Peyer's patch (tissue), 4 donors: ENCODE results near the gene SPON1. TPM values are rescaled to one million over a fixed set of nuclear protein-coding genes. Genes with fewer than 3 reads are reported as not detected.
A peak's percentile ranks its signal among the peaks of the same experiment; 100 is the strongest.

Experiments
- DNase-seq, 3 donors: peaks; one replicate each; pipeline ENCODE4 v3.0.0-alpha.2; 2017 to 2019
- H3K27ac ChIP-seq, 4 donors: fragments of 200-600 bp; sonication (generic); one replicate each; pipeline ENCODE4 v1.5.1; 2016 to 2019
- H3K27me3 ChIP-seq, 2 donors: fragments of 200-600 bp; sonication (generic); one replicate each; pipeline ENCODE4 v1.5.1; 2019
- H3K36me3 ChIP-seq, 3 donors: fragments of 200-600 bp; sonication (generic); one replicate each; pipeline ENCODE4 v1.5.1; 2016 to 2019
- H3K4me1 ChIP-seq, 4 donors: fragments of 200-600 bp; sonication (generic); one replicate each; pipeline ENCODE4 v1.5.1; 2016 to 2019
- H3K4me3 ChIP-seq, 4 donors: fragments of 200-600 bp; sonication (generic); 1 replicate in 3 of 4; 2 replicates in 1 of 4; pipeline ENCODE4 v1.5.1; 2016 to 2019; ENCODE audit warnings: mild to moderate bottlenecking in 1 of 4
- H3K9me3 ChIP-seq, 4 donors: fragments of 200-600 bp; sonication (generic); one replicate each; pipeline ENCODE4 v1.5.1; 2016 to 2019; ENCODE audit warnings: mild to moderate bottlenecking in 1 of 4
- CTCF ChIP-seq, 6 experiments: fragments of 450-650 bp in 4 of 6; fragments of 200-600 bp in 2 of 6; sonication (generic) in 1 of 6; IDR thresholded peaks; one replicate each; pipeline ENCODE4 v1.5.1; 2017 to 2019; ENCODE audit warnings: antibody characterized with exemption in 6 of 6, mild to moderate bottlenecking in 3 of 6, moderate library complexity in 1 of 6
- POLR2A ChIP-seq, 2 donors: fragments of 450-650 bp; IDR thresholded peaks; one replicate each; pipeline ENCODE4 v1.5.1; 2017; ENCODE audit warnings: antibody characterized with exemption in 2 of 2, mild to moderate bottlenecking in 2 of 2, moderate library complexity in 2 of 2
- total RNA-seq, 4 donors: library from RNA; depleted of rRNA; stranded (reverse); fragments of >200 nt; gene quantifications; one replicate each; pipeline ENCODE4 v1.1.0, GENCODE V29; 2016

Gene SPON1
- total RNA-seq, 4 donors from 2014 or later: 26.4 to 53.8 (median 48.3) TPM

GRCh38 chr11:14059491-14059890 lies 97.0 kb downstream of the SPON1 start:
- TF ChIP-seq CTCF (IDR thresholded peaks at IDR 0.05): no peak
- H3K9me3 ChIP-seq: no peaks in the 10 kb centered on the region
- no peaks in the 10 kb centered on the region for H3K27me3 ChIP-seq
- H3K27ac ChIP-seq: no peak overlapping the region
- H3K36me3 ChIP-seq: no peaks in the 10 kb centered on the region
- H3K4me1 ChIP-seq: peaks cover 0 to 2% (median 0%) of the 10 kb centered on the region in 4 donors
- H3K4me3 ChIP-seq: no peak overlapping the region
- DNase-seq: no peak

GRCh38 chr11:14061721-14062120 lies 99.2 kb downstream of the SPON1 start:
- H3K4me1 ChIP-seq: peaks cover 0 to 4% (median 0%) of the 10 kb centered on the region in 4 donors
- H3K4me3 ChIP-seq: no peak overlapping the region
- no peak overlapping the region for H3K27ac ChIP-seq
- no peak for DNase-seq
- H3K9me3 ChIP-seq: no peaks in the 10 kb centered on the region
- no peaks in the 10 kb centered on the region for H3K36me3 ChIP-seq
- TF ChIP-seq CTCF (IDR thresholded peaks at IDR 0.05): no peak
- TF ChIP-seq POLR2A (IDR thresholded peaks at IDR 0.05): no peak
- H3K27me3 ChIP-seq: no peaks in the 10 kb centered on the region

GRCh38 chr11:14065141-14065540 lies 102.6 kb downstream of the SPON1 start:
- H3K4me3 ChIP-seq: peak overlapping the region in 2 of 4 donors; percentile 18 to 37
- H3K27ac ChIP-seq: peak overlapping the region in 1 of 4 donors; percentile 57
- H3K27me3 ChIP-seq: no peaks in the 10 kb centered on the region
- no peak for TF ChIP-seq CTCF (IDR thresholded peaks at IDR 0.05)
- TF ChIP-seq POLR2A (IDR thresholded peaks at IDR 0.05): no peak
- DNase-seq: peak in 2 of 3 donors; percentile 70 to 74
- no peaks in the 10 kb centered on the region for H3K9me3 ChIP-seq
- no peaks in the 10 kb centered on the region for H3K36me3 ChIP-seq
- H3K4me1 ChIP-seq: peaks cover 0 to 4% (median 0%) of the 10 kb centered on the region in 4 donors

GRCh38 chr11:14065681-14066080 lies 103.2 kb downstream of the SPON1 start:
- no peaks in the 10 kb centered on the region for H3K27me3 ChIP-seq
- peak overlapping the region in 1 of 4 donors; percentile 18 for H3K4me3 ChIP-seq
- TF ChIP-seq CTCF (IDR thresholded peaks at IDR 0.05): no peak
- no peak for TF ChIP-seq POLR2A (IDR thresholded peaks at IDR 0.05)
- no peak for DNase-seq
- H3K4me1 ChIP-seq: peaks cover 0 to 4% (median 0%) of the 10 kb centered on the region in 4 donors
- no peaks in the 10 kb centered on the region for H3K36me3 ChIP-seq
- H3K9me3 ChIP-seq: no peaks in the 10 kb centered on the region
- H3K27ac ChIP-seq: peak overlapping the region in 1 of 4 donors; percentile 57

- no peak for DNase-seq
- Histone ChIP-seq H3K9me3 (no peaks in the 10 kb centered on the region), H3K27ac (no peak overlapping the region), H3K36me3 (no peaks in the 10 kb centered on the region), H3K4me3 (no peak overlapping the region), H3K27me3 (no peaks in the 10 kb centered on the region), H3K4me1 (peaks cover 0 to 4% (median 0%) of the 10 kb centered on the region in 4 donors)
- no peak for TF ChIP-seq POLR2A (IDR thresholded peaks at IDR 0.05)
- TF ChIP-seq CTCF (IDR thresholded peaks at IDR 0.05): no peak
Measured at GRCh38 chr11:14067686-14068085, 105.2 kb downstream of the SPON1 start.

- no peak for DNase-seq
Measured at GRCh38 chr11:14070896-14071295, 108.4 kb downstream of the SPON1 start.

More at GRCh38 chr11:14070896-14071295, 108.4 kb downstream of the SPON1 start:
- H3K4me1 ChIP-seq: no peaks in the 10 kb centered on the region
- no peaks in the 10 kb centered on the region for H3K9me3 ChIP-seq
- no peaks in the 10 kb centered on the region for H3K36me3 ChIP-seq
- no peak overlapping the region for H3K27ac ChIP-seq
- no peaks in the 10 kb centered on the region for H3K27me3 ChIP-seq
- TF ChIP-seq POLR2A (IDR thresholded peaks at IDR 0.05) (no peak), CTCF (IDR thresholded peaks at IDR 0.05) (no peak)
- no peak overlapping the region for H3K4me3 ChIP-seq
